Measurements from ENCODE around the gene ADGRB3.

ADGRB3 gene

DNA sequence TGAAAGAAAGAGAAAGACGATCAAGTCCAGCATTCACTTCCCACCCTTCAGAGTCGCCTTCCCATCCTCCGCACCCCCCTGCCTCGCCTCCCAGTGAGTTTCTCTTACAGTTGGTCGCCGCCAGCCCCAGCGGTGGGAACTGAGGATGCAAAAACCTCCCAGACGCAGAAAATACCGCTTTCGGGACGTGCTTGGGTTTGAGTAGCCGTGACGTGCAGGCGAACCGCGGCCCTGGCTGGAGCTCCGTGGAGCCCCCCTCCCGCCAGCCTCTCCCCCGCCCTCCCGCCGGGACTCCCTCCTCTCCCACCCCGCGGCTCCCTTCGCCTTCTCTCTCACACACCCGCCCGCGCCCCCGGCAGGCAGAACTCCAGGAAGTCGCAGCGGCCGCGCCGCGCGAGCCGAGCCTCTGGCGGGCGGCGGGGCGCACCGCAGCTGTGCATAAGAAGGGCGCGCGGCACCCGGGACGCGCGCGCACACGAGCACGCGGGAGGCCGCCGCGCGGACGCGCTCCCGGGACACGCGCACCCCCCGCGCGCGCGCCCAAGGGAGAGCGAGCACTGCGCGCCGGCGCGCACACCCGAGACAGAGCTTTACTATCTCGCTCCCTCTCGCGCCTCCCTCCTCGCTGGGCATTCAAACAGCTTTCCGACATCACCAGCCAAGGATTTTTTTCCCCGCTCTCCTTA lies at the start of gene ADGRB3:
ADGRB3 (plus strand) TSS at position 557 of the 686 bp plus-strand sequence. CDS start 3,394 bp downstream, outside the sequence.
- DNase-seq = peak; percentile 79

DNA sequence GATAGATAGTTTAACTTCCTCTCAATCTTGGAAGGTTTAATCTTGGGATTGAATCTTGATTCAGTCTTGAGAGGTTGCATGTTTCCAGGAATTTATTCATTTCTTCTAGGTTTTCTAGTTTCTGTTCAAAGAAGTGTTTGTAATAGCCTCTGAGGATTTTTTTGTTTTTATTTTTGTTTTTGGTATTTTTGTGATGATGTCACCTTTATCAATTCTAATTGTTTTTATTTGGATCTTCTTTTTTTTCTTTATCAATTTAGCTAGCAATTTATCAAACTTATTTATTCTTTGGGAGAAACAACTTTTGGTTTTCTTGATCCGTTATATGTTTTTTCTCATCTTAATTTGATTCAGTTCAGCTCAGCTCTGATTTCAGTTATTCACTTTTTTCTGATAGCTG lies 41.5 kb upstream of the ADGRB3 start:
- no peak for DNase-seq

DNA sequence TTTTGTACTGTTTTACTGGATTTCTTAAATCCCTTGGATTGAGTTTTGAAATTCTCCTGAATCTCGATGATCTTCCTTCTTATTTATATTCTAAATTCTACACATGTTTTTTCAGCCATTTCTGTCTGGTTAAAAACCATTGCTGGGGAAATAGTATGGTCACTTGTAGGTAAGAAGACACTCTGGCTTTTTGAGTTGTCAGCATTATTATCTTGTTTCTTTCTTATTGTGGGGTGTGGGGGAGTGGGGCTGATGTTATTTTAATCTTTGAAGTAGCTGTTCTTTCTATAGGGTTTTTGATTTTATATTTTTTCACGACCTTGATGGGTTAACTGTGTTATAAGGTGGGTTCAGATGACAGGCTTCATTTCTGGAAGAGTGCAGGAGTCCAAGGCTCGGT lies 37.4 kb upstream of the ADGRB3 start:
- DNase-seq = no peak

DNA sequence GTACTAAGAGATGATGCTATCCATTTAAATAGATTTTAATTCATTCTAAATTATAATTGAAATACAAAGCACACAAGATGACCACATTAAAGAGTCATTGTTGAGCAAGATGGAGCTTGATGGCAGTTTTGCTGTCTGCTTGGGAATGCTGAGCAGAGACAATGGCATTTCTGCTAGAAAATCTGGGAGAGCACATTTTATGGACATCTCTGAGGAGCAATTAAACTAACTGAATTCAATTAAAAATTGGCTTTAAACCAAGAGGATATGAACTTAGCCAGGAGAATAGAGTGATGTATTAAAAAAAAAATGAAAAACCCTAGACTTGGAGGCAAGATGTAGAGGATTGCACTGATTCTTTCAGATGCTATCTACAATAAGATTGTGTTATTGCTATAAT lies 19.1 kb upstream of the ADGRB3 start:
- no peak for DNase-seq

DNA sequence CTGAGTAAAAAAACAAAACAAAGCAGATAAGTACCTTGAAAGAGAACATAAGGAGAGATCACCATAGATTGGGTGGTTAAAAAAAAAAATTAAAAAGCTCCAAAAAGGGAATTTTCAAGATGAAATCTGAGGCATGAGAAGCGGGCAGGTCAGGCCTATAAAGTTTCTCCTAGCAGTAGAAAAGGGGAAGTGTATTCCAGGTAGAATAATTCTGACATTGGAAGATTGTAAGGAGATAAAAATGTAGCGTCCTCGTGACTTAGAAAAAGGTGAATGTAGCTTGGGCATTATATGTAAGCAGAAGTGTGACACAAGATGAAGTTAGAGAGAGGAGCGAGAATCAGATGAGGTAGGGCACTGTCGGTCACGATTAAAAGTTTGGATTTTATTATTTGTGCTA lies 9.1 kb upstream of the ADGRB3 start:
- DNase-seq = no peak

DNA sequence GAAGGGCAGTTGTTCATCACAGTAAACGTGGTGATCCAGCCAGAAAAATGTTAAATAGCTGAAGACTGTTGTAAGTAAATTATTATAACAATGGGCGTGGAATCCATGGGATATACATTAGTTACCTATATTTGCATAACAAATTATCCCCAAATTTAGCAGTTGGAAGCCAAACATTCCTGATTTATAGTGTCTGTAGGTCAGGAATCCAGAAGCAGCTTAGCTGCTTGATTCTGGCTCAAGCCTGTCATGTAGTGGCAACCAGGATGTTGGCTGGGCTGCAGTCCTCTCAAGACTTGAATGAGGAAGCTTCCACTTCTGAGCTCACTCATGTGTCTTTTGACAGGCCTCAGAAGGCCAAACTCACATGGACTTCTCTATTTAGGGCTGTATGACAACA lies 6.9 kb upstream of the ADGRB3 start:
- no peak for DNase-seq

DNA sequence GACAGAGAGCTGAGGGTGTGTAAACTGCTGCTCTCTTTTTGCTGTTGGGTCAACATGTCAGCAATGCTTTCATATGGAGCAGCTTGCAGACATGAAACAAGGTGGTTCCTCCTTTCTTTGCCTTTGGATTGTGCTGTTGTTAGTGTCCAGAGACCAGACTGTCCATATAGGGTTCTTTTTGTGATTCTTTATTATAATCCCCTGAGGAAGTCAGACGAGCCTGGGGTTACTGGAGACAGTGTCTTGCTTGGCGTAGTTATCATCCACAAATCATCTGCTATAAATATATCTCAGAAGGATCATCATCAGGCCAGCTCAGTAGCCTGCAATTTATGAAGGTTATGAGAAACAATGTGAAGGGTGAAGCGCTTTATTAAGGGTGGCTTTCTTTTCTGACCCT lies 2.3 kb upstream of the ADGRB3 start:
- no peak for DNase-seq

DNA sequence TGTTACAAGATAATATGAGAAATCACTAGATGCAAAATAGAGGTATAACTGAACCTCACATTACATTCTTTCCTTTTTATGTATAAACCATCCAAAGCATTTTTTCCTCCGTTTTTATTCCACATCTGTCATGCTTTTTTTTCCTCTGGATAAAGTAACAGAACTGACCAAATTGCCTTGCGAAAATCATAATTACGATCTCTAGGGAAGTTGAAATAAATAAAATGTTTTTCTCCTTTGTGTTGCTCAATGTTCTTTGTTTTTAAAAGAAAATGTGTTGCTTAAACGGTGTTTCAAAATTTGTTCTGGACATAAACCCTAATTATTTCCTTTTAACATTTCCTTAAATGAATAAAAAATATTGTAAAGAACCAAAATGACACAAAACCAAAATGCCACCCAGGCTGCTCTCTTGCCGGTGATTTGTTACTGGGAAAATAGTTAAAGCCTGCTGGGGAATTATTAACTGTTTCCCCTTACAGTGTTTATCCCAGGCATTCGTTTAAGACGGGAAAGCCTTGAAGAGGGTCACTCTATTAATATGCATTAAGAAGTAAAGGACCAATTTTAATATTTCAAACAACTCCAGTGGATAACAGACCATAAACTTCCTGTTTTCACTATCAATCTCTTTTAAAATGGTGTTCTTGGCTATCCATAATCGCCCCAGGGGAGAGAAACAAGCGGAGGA lies 1.7 kb upstream of the ADGRB3 start:
- DNase-seq = no peak

DNA sequence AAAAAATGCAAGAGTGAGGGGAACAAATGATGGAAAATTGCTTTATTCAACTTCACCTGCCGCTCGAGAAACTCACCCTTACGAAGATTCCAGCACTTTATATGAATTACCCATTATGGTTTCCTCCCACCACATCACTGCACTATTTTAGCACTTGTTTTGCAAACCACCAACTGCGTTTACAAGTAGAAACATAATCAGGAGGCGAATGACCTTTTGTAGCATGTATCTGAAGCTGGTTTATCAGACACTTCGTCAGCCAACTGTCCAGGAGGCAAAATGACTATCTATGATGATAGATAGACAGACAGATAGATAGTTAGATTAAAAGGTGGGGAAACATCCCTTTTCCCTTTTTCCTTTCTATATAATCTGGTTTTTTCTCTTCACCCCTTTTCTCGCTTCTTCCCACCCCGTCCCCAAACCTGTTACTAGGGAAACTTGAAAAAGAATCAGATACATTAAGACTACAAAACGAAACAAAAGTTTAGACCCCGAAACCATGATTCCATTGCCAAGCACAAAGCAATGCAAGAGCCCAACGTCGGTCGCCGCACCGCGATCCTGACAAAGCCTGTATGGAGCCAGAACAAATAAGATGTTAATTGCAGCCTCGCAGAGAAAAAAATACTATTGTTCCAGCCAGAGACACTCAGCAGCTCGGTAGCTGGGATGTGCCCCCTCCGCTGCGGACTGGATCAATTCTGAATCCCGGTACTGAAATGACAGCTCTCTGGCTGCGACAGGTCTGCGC lies 933 bp upstream of the ADGRB3 start:
- peak; percentile 60 for DNase-seq

DNA sequence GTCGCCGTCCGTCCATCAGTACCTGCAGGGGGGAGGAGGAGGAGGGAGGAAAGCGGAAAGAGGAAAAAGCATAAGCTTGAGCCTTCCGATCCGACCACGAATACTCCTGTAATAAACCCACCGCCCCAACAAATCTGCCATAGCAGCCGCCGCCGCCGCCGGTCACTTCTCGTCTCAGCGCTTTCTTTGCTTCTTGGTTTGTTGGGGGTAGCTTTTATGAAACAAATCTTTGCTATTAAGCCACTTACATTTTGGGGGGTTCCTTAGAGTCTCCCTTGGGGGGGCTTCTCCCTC lies 277 bp downstream of the ADGRB3 start:
- no peak for DNase-seq

DNA sequence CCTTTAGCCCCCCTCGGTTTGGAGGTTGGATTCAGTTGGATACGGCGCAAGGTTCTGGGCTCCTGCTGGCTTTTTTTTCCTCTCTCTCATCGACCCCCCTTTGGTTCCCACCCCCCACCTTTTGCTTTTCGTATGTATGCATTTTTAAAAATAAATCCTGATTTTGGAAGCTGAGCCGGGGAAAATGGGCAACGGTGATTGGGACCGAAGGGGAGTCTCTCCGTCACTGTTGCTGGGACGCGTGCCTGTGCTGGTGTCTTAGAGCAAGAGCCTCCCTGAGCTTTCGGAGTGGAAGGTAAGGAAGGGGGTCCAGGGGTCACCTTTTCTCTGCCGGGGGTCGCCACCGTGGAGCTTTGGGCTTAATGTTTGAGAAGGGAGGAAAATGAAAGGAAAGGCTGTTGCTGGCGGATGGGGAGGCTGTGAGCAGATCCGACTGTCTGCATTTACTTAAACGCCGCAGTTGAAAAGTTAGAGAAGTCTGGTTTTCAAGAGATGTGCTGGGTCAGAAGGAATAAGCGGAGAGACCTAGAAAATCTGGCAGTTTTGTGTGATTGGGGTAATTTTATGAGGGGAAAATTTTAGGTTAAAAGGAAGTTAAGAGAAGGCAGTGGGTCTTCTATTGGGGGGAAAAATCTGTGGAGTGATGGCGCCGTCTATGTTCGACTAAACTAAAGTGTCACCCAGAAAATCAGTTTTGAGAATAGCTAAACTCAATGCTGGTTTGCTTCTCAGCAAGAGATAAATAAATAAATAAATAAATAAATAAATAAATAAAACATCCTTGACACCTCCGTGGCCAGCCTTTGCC lies 828 bp downstream of the ADGRB3 start:
- DNase-seq = no peak

DNA sequence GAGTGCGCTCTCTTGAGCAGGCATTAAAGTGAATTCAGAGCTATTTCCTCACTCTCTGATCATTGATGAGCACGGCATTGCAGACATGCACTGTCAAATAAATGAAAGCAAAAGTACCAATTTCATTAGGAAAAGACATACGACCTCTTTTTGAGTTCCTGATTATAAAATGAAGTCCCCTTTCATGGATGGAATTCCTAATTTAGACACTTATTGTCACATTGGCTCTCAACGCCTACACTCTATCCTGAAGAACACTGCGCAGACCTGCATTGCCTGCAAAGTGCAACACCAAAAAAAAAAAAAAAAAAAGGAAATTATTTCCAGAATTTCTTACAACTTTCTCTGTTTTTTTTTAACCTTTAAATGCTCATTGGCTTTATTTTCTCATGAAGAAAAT lies 1.6 kb downstream of the ADGRB3 start:
- no peak for DNase-seq

DNA sequence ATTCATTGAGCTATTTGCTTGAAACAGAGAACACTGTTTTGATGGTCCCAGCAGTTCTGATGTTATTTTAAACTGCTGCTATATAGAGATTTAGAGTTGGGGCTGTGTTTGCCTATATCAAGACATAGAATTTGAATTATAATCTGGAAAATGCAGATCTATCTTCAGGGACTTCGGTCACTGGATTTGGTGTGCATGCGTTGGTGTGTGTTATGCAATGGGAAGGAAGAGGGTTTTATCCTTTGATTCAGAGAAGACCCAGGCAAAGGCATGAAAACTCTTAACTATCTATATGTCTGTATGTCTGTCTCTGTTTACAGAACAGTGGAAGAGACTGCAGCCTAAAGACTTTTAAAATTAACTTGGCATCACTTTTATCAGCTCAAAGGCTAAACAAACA lies 2.0 kb downstream of the ADGRB3 start:
- no peak for DNase-seq

DNA sequence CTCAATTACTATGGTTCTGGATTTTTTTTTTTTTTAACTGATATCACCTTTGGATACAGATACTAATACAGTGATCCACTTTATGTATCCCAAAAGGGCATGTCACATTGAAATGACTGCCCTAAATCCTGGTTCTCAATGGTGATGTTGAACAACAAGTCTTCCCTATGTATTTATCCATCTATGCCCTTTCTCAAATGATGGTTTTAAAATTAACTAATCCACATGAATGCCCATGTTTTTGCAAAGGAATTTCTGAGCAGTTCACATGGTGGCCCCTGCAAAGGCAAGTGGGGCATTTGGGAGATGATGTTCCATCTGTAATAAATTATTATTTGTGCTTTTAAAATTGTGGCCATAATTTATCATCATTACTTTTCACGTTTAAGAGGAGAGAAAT lies 2.7 kb downstream of the ADGRB3 start:
- no peak for DNase-seq

DNA sequence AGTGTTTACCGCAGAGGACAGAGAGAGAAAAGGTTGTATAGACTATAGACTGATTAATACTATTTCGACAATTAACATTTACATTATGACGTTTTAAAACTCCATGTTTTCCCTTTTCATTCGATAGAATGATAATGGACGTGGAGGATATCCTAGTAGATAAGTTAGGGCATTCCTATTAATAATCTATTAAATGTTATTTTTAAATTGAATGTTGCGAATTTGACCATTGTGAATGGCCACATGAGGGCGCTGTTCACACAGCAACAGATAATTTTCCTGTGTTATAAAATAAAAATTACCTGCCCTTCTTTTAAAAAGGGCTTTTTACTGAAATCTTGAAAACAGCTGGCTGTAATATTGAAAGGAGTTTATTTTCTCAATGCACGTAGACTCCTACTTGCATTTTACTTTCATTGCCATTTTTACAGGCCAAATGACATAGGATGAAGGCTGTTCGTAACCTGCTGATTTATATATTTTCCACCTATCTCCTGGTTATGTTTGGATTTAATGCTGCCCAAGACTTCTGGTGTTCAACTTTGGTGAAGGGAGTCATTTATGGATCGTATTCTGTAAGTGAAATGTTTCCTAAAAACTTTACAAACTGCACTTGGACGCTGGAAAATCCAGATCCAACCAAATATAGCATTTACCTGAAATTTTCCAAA lies 3.3 kb downstream of the ADGRB3 start:
- peak; percentile 5 for DNase-seq

DNA sequence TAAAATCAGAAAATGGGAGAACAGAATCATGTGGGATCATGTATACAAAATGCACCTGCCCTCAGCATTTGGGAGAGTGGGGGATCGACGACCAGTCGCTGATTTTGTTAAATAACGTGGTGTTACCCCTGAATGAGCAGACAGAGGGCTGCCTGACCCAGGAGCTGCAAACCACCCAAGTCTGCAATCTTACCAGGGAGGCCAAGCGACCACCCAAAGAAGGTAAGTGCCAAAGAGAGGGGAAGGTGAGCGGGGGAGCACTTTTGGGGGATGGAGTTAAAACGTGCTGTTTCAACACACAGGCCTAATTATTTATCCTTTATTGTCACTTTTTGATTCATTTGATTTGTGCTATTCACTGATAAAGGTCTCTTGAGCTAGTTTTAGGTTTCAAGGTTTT lies 4.1 kb downstream of the ADGRB3 start:
- DNase-seq = no peak

DNA sequence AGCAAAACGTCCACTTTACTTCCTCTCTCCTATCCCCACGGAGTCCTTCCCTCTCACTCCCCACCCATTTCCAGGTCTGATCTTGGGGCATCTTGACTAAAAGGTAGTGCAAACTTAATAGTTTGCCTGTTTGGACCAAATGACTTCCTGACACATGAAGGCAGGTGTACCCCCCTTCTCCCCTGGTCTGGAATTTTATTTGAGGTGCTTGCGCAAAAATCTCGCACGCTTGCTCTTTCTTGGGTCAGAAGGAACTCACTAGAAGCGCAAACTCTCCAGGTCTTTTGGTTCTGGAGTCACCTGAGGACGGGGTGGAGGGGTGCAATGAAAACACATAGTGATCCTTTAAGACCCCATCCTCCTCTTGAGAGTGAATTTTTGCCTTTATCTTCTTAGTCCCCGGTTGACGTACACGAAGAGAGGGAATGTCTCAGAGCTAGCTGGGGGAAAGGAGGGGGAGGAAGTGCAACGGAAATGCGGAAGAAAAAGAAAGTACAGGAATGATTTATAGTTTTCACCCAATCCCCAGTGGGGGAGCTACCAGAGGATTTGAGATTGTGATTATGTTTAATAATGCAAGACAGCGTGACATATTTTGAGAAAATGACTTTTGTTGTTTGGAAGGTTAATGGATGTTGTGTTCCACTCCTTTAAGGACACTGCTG lies 4.9 kb downstream of the ADGRB3 start:
- no peak for DNase-seq

DNA sequence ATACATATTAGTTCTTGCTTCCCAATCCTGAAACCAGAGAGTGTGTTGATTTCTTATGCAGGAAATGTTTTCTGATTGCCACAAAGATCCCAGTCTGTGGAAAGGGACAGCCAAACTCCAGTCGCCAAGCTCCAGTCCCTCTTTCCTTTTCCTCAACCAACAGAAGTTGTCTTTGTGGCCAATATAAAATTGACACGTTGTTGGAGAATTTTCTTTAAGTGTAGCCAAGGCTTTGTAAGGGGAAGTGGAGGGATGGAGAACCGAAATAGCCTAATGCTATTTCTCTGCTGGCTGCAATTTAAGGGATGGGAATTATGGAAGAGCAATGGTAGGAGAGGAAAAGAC lies 5.4 kb downstream of the ADGRB3 start:
- no peak for DNase-seq

DNA sequence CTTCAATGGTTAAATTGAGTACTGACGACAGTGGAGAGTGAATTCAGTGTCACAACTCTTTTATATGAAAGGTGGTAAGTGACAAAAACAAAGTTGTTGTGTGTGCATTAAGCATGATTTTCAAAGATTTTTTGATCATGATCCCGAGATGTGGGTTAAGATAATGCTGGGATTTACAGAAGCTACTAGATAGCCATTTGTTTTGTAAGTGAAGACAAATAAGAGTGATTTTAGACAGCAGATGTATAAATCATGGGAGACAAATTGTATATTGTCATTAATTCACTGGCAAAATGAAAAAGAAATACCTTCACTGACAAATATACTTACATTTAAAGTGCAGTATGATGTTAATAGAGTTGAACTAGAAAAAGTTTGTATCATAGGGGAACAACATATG lies 6.1 kb downstream of the ADGRB3 start:
- no peak for DNase-seq

DNA sequence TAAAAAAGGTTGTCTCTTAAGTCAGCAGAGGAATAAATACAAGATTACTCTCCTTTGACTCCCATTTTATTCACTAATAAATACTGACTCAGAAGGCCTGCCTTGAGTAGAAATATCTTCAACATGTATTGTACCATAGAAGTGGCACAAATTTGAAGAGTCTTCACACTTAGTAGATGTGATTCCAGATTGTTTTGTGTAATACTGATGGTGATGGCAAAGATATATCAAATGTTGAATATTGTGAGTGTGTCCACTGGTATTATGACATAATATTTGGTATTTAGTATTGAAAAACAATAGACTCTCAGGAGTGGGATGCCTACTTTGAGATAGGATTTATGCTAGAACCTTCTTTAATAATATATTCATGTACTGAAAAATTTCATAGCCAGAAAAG lies 7.0 kb downstream of the ADGRB3 start:
- DNase-seq = no peak

DNA sequence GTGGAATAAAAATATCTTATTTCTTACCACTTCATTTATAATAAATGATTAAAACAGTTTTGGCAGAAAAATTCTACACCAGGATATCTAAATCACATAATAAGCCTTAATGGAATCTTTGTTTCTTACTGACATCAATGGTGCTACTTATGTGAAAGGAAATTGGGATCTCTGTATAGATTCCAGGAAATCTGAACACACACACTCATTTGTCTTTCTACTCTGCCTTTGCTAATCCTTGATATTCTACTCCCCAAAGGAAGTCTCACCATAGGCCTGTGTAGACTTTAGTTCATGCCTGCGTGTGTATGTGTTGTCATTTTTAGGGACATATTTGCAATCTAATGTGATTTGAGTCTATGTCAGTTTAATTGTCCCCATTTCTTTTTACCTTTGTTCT lies 7.9 kb downstream of the ADGRB3 start:
- no peak for DNase-seq

DNA sequence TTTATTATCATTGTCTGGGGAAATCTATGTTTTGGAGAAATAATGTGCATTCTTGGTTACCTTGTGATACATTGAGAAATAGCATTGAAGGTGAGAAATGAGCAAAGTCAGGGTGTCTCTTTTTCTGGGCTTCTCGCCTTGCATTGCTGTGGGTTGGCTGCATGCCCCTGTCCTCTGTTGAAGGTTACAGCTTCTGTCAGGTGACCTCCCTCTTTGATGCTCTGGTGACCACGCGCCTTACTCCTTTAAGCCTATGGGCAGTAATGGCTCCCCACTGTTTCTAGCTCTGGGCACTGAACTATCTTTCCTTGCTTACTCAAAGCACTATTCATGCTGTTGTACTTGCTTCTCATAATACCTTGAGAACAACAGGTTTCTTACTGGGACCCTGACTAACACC lies 14.6 kb downstream of the ADGRB3 start:
- DNase-seq = no peak

DNA sequence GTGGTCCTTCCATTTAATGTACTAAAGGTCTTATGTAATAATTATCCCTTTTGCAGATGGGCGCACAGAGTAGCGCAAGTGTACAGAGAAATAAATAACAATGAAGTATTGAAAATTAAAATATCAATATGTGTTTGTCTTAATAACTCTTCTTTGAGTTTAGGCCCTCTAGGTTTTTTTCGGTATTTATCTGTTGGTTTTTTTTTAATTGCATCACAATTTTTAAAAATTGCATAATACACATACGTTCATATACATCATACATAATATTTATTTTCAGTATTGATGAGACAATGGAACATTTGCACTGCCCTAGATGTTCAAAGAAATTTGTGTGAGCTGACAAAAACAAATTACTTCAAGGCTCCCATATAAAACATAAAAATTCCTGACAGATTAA lies 15.1 kb downstream of the ADGRB3 start:
- DNase-seq = no peak

Measured in NCI-H526 treated with DMSO at 0.1 percent for 48 hours (cell line).